ELR (cell line): ENCODE measurements around the gene GAST.

Source experiments
- DNase-seq: peaks from one replicate; pipeline ENCODE4 v3.0.0-alpha.2; 2015; ENCODE audit warnings: low read depth

GAST gene

DNA sequence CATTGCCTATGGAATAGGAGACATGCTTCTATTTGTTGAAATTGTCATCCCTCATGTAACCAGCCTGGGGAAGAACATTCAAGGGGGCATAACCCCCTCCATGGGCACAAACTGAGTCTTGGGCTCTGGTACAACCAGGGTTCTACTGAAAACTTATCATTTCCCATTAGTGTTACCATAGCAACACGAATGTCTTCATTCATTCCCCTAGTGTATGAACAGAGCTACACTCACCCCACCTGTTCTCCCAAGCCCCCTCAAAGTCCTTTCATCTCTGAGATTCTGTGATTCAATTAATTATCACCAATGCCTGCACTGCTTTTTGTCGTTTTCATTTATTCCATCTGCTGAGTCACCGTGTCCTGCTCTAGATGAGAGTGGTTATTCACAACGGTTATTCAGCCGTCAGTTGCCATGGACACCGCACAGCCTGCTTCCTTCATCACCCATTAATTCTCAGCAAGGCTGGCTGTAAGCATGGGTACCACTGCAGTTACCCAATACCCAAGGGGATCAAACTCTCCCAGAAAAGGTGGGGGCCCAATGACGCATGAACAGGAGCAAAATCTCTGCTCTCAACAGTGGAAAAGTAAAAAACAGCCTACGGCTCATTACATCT lies 1.6 kb upstream of the GAST start:
- peak; percentile 73 for DNase-seq

GRCh38 chr17:41717408-41718286 lies 5.5 kb downstream of the GAST start:
- peak; percentile 79 for DNase-seq

DNA sequence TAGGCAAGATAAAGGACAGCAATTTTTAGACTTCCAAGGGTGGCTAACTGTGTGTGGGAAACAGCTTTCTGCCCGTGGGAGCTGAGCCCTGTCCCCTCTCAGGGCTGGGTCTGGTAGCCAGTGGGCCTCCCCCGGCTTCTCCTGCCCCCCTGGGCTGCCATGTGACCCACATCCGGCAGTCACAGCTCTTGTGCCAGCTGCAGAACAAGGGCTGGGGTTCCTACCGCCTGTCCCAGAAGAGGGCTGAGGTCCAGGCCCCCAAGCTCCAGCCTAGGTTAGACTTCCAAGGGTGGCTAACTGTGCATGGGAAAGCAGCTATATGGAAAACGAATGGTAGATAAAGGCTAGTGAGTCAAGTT lies 6.1 kb downstream of the GAST start:
- DNase-seq: no peak

DNA sequence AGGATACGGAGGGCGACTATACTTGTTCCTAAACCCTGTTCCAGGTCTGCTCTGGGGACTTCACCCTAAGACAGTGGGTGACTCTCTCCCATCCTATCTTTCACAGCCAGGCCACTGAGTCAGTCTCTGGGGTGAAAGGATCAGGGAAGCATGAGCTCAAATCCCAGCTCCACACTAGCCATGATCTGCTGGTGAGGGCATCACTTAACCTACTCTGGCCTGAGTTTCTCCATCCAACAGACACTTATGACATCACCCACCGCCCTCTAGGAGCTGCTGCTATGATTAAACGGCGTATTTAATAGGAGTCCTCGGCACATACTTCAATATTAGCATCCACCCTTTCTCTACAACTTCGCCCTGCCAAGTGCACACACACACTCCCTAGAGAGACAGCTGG lies 10.1 kb downstream of the GAST start:
- DNase-seq: peak; percentile 13

- no peak for DNase-seq
Measured at GRCh38 chr17:41723801-41724475, 11.8 kb downstream of the GAST start.

GRCh38 chr17:41724476-41725050 lies 12.4 kb downstream of the GAST start:
- DNase-seq: no peak

GRCh38 chr17:41725134-41725533 lies 13.0 kb downstream of the GAST start:
- no peak for DNase-seq

DNA sequence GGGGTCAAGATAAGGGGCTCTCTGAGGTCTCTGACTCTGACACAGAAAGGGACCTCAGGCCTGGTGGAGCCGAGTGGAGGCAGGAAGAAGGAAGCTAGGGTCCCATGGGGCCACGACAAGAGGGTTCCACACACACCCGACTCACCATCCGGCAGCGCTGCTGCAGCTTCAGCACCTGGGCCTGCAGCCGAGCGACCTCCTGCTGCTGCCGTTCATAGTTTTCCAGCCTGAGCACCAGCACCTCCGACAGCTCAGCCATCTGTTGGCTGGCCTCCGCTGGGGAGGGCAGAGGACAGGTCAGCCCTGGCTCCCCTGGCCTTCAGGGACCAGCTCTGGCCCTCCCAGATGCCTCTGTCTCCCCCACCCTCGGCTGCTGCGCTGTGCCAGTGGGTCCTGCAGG lies 15.9 kb downstream of the GAST start:
- DNase-seq: no peak

GRCh38 chr17:41730479-41730878 lies 18.3 kb downstream of the GAST start:
- DNase-seq: no peak

DNA sequence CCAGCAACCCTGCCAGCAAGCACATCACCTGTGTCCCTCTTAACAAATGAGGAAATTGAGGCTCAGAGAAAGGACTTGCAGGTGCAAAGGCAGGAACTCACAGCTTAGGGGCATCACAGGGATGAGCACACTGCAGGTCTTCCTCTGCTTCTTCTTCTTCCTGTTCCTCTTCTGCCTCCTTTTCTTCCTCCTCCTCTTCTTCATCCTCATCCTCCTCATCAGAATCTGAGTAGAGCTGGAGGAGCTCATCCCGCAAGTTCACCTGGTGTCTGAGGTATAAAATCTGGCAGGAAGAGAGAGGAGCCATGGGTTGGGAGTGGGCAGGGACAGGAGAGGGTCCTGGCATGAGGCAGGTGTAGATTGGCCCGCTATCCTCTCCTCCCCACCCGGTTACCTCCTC lies 19.7 kb downstream of the GAST start:
- no peak for DNase-seq

DNA sequence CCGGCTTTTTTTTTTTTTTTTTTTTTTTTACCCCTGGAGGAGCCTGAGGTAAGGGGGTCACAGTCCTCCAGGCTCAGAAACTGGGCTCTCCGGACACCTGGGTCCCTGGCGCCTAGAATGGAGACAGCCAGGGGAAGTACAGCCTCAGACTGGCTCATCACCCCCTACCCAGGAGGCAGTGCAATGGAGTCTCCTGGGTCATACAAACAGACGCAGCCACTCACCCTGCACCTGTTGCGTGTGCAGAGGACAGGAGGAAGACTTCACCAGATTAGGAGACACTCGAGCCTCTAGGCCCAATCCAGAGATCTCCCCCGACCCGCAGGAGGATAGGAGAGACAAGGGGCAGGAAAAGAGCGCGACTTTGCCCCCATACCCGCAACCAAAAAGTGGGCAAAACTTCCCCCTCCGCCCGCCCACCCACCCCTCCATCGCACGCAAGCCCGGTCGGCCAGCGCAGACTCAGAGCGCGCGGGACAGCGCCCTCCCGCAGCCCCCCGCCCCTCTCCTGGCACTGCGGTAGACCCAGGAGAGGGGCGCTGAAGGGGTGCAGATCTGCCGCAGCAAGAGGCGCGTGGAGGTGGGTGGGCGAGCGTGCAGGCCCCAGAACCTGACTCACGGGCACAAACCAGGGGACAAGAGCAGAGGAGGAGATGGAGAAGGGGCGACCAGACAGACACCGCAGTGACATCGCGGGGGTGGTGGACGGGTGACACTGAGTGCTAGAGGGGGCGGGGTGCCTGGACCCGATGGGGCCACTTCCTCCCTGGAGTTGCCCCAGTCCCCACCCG lies 21.4 kb downstream of the GAST start:
- no peak for DNase-seq

DNA sequence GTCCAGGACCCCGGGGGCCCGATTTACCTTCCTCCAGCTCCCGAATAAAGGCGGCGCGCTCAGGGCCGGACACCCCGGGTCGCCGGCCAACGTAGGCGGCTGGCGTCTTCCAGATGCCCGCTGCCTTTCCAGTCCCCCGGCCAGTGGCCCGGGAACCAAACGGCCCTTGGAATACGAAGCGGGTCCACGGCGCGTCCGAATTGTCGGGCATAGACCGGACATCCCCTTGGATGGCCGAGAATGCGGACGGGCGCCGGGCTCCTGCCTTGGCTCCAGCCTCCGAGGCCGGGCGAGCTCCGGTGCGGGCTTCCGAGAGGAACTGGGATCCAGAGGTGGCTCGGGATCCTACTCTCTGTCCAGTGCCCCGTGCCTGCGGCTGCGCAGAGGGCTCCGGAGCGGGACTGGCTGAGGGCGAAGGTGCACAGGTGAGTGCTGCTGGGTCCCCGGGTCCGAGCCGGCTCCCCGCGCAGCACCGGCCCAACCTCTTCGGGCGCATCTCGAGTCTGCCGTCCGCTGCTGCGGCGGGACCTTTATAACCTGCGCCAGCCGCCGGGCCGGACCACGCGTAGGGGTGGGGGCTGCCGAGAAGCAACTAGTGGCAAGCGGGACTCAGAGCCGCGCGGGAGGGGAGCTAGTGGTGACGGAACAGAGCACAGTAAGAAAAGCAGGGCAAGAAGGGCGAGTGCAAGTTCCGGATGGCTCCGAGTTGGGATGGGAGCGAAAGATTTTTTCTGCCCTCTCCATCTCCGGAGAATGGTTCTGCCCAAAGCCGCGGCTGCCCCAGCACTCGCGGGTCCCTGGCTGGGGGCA lies 22.2 kb downstream of the GAST start, which contains the start of gene HAP1:
HAP1 (minus strand) TSS at position 505 of the 810 bp plus-strand sequence; CDS start at position 496, 9 bp downstream.
- DNase-seq: peak; percentile 33

- peak; percentile 23 for DNase-seq
Measured at GRCh38 chr17:41734949-41735313, 22.8 kb downstream of the GAST start.

- no peak for DNase-seq
Measured at GRCh38 chr17:41735744-41736143, 23.6 kb downstream of the GAST start.

DNA sequence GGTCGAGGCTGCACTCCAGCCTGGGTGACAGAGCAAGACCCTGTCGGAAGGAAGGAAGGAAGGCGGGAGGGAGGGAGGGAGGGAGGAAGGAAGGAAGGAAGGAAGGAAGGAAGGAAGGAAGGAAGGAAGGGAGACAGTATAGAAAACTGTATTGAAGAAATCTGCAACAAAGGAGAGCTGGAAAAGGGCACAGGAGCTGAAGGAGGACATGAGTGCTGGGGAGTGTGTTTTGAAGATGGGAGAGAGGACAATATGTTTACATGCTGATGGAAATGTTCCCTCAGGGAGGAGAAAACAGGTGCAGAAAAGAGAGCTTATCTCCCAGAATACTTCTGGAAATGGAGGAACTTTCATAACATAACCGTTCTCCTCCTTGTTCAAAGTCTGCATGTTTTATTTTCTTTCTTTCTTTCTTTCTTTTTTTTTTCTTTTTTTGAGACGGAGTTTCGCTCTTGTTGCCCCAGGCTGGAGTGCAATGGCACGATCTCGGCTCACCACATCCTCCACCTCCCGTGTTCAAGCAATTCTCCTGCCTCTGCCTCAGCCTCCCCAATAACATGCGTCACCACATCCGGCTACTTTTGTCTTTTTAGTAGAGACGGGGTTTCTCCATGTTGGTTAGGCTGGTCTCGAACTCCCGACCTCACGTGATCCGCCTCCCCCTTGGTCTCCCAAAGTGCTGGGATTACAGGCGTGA lies 25.0 kb downstream of the GAST start:
- no peak for DNase-seq

DNA sequence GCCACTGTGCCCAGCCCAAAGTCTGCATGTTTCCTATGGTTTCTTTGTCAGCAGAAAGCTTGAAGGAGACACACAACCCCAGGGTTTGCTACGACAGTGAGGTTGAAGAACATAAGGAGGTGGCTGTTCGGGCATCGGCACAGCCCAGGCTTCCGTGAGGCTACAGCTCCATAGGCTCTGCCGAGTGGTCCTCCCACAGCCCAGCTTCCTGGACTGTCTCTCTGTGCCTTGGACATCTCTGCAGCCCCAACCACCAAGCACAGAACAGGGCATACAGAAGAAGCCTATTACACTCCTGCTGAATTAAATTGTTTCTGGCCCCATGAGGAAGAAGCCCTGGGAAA lies 25.5 kb downstream of the GAST start:
- no peak for DNase-seq

GRCh38 chr17:41738077-41738800 lies 26.1 kb downstream of the GAST start:
- peak; percentile 84 for DNase-seq

DNA sequence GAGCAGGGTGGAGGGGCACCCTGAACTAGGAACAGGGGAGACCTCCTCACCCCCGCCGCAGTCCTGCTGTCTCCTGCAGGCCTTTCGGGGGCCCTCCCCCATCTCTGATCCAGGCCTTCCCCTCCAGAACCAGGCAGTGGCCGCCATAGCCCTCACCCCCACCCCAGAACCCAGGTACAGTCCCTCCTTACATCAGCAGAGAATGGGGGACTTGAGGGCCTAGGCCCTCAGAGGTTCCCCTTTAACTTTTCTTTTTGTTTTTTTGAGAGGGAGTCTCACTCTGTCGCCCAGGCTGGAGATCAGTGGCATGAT lies 26.6 kb downstream of the GAST start:
- DNase-seq: no peak

DNA sequence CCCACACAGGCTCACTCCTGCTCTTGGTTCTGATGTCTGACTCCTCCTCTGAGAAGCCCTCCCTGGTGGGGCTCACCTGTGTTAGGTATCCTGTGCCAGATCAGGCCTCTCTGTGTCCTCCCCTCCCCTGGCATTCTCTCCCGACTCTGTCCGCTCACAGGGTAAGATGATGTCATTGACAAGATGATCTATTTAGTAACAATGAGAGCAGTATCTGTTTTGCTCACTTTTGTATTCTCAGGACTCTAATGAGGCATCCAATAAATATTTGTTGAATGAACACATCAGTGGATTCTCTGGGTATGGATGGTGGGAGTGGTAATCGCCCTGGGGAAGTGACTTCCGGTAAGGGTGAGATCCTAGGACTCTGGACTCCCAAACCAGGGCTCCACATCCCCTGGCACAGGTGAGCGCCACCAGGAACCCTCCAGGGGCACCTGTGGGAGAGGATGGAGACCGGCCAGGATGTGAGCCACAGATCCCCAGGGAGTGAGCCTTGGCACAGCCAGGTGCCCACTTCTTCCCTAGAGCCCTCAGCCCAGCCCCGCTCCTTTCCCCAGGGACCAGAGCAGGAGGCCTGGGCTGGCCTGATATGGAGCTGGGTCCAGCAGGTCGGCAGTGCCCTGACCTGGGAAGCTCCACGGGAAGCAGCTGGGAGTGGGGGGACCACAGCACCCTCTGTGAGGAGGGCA lies 27.7 kb downstream of the GAST start:
- DNase-seq: peak; percentile 87
